Superior temporal gyrus (tissue), 1 donor: ENCODE measurements around the gene CDK14.
A peak's percentile ranks its signal among the peaks of the same experiment; 100 is the strongest.

ENCODE experiments used
- DNase-seq: peaks from one replicate; pipeline ENCODE4 v3.0.0-alpha.2; 2016; ENCODE audit errors: extremely low spot score

CDK14 gene

DNA sequence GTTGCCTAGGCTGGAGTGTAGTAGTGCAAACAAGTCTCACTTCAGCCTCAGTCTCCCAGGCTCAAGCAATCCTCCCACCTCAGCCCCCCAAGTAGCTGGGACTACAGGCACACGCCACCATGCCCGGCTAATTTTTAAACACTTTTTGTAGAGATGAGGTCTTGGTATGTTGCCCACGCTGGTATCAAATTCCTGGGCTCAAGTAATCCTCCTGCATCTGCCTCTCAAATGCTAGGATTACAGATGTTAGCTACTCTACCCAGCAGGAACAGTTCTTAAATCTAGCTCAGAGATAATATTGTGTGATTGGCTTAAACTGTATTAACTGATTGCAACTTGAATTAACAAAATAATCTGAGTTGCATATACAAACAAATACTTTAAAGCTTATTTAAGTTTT is 82.9 kb downstream of the CDK14 start:
- no peak for DNase-seq

DNA sequence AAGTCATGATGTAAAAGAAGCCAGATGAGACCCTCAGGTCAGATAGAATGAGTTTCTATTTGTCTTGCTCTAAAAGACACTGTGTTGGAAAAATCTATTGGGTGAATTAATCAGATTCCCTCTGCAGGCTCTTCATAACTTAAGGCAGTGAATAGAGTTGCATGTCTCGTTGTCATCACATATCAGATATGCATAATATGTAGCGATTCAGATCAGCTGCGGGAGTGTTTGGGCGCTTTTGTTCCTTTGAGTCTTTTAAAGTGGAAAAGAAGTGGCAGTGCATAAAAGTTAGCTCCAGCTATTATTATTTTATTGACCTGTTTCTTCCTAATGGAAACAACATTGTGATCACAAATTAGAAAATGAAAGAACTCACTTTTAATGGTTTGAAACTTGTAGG is 84.4 kb downstream of the CDK14 start:
- DNase-seq: no peak

DNA sequence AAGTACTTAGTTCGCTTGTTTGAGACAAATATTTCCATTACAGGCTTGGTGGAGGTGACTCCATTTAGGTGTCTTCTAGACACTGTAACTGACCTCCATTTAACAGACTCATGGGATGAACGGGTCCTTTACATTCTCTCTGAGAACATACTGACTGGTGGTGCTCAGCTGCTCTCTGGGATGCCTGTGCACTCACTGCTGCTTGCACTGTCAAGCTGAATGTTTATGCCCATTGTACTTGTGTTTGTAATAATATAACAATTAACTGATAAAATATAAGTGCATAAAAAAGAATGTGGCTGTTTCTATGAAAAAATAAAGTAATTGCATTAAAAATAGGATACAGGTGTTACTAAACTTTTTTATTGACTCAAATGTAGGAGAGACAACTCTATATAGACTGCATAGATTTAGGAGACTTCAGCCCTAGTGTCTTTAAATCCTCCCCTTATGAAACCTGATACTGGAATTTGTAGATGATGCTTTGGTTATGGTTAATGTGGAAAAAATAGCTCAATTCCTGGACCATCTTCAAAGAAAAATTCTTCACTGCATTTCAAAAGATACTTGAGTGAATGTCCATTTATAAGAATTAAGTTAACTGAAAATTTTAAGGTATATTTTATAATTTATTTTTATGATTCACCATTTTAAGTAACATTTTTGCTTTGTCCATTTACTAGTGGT is 85.4 kb downstream of the CDK14 start:
- DNase-seq: no peak

DNA sequence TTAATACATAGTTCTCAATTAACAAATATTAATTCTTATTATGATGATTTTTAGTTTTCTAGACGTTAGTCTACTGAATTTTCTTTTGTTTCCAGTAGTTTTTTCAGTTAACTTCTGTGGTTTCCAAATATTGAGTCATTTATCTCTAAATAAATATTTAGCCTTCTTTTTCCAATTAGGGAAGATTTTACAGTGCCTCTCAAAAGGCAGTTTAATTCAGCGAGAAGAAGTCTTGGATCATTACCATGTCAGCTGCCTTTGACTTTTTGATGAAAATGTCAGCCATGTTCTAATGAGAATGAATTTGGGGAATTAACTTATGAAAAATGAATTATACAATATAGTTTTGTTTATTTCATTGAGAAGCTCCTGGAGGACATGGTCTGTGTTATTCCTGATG is 90.0 kb downstream of the CDK14 start:
- no peak for DNase-seq

DNA sequence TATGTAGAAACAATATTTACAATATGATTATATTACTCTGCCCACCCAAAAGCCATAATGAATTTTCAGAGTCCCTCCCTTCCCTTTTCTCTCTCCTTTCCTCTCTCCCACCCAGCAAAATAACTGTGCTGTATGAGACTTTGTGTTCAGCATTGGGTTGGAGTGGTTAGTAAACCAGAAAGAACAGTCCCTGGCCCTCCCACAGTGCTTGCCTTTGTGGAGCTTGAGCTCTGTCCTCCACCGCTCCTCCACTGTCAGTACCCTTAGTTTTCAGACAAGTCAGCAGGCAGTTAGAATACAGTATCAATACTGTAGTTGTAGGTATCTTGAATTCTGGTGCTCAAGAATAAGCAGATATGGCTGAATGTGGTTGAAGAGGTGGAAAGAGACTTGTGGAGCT is 92.7 kb downstream of the CDK14 start:
- no peak for DNase-seq

DNA sequence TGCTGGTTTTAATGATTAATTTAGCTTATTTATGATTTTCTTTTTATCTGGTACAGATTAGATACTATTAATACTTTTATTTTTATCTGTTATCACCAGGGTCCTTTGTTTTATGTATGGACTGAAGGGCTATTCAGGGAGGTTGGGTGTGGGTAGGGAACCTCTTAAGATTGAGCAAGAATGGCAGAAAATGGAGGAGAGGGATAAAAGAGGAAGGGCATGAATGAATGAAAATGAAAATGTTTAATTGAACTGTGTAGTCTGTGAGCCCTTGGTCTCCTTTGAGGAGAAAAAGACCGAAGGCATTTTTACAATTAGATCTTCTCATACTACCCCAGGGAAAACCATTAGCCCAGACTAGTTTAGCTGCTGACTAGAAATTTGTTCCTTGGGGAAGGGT is 93.1 kb downstream of the CDK14 start:
- DNase-seq: no peak

DNA sequence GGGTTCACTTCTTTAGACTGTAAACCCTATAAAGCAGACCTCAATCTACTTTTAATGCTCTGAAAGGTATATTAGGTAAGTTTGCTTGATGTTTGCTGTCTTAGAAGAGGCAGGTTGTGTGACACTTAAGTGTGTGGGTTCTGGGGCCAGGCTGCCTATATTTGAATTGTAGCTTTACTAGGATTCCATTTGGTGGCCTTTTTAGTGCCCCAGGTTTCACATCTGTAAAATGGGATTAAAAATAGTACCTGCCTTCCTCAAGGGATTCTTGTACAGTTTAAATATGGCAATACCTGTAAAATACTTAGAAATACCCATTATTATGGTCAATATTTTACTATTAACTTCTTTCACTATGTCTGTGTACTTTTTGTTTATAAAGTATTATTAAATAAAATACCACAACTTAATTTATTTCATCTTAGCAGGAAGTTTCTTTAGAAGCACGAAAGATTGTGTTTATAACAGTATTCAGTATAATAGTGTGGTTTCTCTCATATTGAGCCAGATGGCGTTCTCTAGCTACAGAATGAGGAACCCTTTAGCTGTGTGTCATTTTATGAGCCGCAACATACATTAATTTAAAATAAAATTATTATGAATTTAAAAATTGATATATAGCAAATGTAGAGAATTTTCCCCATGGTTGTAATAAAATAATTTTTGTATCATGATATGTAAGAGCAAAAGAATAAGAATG is 94.2 kb downstream of the CDK14 start:
- DNase-seq: no peak

DNA sequence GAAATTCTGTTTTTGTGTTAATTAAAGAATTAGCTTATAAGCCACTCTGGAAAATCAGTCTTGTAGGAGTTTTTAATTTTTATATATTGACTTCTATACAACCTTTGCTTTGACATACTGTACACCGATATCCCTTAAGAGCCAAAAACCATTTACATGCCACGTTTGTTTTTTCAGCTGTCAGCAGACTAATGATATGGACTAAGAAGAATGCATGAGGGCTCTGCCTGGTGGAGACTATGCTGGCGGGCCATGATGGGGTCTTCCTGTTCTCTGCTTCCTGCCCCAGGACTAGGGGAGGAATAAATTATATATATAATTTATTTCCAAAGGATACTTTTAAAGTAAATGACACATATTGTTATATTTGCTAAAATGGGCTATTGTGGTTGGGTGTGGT is 96.3 kb downstream of the CDK14 start:
- DNase-seq: no peak

DNA sequence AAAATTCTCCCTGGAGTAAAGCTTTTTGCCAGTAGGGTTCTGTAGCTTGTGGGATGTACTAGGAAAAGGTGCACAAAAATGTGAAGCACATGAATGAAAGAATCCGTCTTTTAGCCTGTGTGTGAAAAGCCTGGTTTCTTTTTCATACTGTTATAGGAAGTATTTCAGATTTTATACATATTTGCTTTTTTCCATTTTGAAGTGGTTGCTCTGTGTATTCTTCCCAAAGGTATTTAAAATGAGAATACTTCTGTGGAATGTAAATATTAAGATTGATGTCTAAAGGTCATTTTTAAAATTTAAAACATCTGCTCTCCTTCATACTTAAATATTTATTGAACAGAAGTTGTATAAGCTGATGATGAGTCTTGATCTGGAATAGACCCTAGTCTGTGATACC is 96.8 kb downstream of the CDK14 start:
- no peak for DNase-seq

DNA sequence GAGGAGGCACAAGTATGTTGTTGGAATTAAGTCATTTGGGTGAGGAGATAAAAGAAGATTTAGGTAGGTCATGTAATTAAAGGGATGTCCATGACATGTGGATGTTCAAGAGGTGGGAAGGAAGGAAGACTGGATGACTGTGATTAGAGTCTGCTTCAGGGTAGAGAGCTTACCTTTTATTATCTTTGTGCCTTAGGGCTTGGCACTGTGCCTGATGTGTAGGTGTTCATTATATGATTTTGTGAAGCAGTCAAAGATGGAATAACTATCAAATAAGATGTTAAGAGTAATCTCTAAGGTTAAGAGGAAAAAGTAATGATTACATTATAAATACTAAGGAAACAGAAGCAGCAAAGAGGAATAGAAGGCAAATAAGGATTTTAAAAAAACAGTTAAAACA is 97.8 kb downstream of the CDK14 start:
- no peak for DNase-seq

DNA sequence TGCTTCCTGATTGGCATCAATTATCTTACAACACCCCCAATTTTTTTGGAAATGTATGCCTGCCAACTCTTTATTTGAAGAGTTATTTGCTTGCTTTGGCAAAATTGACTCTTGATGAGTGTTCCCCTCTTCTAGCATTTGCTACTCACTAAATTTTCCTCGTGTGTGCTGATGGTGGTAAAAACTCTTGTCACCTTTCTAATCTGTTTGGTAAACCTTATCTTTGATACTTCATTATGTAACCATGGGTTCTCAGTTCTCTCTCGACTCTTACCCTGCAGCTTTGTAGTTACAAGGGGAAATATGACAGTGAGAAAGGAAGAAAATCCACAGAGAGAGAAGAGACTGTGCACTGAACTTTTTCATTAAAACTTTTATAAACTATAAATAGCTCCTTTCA is 102.5 kb downstream of the CDK14 start:
- no peak for DNase-seq

DNA sequence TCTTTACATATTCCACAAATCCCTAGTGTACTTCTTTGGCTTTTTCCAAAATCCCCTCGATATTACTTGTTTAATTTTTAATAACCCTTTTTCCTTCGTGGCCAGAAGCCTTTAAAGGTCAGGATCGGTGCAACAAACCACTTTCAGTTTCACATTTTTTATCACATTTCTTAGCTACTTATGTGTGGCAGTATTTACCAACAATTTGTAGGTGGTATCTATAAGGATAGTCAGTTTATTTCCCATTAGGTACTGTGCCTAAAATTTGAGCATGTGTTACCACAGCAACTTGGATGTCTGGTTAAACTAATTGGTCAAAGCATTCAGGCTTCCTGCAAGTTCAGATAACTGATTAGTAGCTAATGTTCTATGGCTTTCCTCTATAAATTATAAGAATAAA is 104.9 kb downstream of the CDK14 start:
- DNase-seq: no peak

DNA sequence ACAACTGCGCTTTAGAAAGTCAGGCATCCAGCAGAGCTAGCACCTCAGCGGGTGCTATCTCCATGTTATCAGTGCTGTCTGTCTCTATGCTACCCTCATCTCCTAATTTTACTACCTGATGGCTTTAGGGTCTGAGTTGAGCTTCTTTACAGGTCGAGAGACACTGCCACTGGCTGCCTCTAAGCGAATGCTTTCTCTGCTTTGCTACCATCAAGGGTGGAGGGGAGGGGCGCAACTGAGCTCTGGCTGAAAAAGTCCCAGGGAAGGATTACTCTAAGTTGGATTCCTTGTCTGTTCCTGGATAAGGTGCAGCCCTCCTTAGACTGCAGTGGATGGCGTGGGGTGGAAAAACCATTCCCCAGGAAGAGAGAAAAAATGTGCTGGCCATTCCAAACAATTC is 105.7 kb downstream of the CDK14 start:
- no peak for DNase-seq

DNA sequence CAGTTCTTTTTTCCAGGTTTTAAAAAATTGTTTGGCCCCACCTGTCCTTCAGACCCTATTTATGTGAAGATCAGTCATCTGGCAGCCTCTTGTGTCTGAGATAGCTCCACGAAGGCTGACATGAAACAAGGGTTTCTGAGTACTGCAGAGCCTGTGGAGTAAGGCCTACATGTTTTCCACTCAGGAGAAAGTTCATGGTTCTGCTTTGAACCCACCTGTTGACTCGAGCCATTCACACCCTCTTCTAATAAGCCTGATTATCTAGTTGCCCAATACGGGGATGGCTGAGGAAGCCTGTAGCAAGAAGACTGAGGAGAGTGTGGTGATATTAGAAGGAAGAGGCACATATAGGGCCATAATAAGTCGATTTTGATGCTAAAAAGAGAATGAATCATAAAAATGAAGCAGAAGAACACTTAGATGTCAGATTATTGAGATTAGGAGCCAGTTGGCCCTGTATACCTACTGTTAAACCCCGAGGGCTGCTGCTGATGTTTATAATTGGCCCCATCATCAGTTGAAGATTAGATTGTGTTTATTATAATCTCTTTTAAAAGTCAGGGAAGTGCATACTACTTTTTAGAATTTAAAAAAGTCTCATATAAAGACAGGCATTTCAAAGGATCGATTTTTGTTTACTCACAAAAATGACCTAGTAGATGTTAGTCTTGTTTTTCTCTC is 109.4 kb downstream of the CDK14 start:
- no peak for DNase-seq

DNA sequence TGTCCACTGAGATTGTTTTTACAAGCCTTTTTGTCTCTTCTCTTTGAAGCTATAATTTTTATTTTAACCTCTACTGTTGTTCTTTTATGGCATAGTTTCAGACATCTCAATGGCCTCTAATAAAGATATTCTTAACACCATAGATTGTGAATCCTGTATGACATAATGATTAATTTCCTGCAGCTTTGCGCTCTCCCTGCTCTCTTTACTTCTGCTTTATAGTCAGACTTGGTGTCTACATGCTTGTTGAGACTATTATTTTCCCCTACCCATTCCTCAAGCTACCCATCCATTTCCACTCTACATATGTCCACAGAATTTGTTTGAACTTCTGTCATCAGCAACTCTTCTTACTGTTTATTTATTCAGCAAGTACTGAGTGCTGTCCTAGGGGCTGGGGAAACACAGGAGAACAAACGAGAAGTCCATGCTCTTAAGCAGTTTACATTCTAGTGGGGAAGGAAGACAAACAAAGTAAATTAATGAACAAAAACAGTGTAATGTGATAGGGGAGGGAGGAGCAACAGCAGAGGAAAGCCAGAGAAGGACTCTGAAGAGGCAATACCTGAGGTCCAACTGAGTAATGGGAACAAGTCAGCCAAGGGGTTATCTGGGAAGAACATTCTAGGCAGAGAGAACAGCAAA is 110.1 kb downstream of the CDK14 start:
- no peak for DNase-seq

DNA sequence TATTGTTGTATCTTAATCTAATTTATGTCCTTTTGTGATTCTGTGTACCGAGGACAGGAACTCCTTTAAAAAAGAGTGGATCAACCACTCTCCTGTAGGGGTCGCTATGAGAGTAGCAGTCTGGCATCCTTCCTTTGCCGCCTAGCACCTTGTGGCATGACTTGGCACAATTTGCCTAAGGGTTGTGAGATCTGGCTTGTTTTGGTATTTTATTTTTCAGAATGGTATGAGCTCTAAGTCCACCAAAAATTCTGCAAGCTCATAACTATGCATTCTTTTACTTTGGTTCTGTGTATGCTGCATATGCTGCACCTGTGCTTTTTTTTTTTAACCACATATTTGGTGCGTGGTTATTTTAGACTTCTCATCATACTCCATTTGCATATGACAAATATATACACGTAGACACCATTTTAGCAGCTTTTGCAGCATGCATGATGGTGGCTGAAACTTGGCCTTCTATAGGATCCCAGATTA is 112.8 kb downstream of the CDK14 start:
- DNase-seq: peak; percentile 79

DNA sequence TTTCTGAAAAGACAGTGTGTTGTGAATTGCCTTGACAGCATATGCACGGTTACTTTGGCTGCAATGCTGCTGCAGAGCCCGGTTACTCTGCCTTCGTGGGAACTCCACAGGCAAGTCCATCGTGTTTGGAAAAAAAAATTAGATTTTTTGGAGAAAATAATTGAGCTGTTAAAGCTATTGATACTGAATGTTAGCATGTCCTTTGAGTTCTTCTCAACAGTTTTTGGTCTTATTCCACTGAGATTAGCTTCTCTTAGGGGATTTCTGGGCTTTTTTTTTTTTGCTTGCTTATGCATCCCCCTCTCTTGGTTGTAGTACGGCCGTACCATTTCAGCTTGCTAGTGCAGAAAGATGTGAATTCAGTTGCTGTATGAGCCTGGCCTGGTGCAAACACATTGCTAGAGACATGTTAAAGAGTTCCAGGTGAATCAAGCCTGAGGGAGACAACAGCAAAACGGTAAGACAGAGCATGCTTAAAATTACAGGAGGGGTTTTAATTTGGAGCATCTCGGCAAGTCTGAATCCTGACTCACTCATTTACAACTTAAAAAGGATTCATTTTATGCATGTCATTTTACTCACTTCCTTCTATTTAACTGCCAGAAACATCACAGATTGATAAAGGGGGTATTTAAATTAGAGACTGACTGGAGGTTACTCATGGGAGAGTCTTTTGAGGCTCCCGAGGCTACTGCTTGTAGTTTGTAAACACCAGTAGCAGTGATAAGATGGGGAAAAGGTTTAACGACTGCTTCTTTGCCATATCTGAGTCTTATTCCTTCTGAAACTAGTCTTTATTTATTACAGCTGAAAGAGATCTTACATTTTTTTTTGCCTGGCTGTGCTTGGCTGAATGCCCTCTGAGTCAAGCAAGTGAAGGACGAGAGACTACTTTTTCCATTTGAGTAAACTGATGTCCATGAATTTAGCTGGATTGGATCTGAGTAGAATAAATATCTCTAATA is 113.7 kb downstream of the CDK14 start:
- peak; percentile 68 for DNase-seq

DNA sequence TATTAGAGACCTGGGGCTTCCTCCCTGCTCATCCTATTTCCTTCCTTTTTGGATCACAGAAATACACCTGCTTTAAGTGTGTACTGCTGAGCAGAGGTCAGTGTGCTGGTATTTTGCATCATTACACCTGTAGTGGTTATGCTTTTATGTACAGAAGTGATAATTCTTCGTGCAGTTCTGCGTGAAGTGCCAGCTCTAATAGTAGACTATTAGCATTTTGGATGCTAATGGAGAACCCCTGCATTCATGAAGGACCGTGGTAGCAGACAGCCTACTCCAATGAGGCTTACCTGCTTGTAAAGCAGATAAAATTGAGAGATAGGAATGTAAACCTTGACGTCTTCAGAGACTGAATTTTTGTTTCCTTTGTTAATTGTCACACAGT is 114.3 kb downstream of the CDK14 start:
- no peak for DNase-seq

DNA sequence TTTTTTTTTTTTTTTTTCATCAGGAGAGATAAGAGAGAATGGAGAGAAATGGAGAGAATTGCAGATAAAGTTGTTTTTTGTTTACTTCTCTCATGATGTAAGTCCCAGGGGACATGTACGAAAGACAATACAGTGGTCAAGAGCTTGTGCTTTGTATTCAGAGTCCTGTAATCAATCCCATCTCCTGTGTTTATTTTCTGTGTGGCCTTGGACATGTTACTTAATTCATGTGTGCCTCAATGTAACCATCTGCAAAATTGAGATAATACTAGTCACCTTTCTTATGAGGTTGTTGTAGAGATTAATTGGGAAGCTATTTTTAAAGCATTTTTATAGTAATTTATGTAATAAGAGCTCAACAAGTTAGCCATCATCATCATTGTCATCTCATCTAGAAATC is 117.5 kb downstream of the CDK14 start:
- DNase-seq: peak; percentile 22

DNA sequence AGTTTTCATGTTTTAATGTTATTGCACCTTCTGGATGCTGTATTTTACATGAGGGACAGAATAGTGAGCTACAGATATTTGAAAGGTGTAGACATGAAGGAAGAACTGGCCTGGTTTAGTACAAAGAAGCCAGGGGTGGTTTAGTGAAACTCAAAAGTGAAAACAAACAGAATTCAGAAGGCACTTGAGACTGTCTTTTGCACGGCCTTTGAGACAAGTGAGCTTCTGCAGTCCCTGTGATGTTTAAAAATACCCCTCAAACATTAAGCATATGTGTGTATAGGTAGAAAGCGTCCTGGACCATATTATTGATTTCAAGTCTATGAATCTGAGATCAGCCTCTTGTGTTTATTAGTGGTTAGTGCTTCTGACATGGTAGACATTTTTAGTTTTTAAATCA is 118.9 kb downstream of the CDK14 start:
- DNase-seq: peak; percentile 42

DNA sequence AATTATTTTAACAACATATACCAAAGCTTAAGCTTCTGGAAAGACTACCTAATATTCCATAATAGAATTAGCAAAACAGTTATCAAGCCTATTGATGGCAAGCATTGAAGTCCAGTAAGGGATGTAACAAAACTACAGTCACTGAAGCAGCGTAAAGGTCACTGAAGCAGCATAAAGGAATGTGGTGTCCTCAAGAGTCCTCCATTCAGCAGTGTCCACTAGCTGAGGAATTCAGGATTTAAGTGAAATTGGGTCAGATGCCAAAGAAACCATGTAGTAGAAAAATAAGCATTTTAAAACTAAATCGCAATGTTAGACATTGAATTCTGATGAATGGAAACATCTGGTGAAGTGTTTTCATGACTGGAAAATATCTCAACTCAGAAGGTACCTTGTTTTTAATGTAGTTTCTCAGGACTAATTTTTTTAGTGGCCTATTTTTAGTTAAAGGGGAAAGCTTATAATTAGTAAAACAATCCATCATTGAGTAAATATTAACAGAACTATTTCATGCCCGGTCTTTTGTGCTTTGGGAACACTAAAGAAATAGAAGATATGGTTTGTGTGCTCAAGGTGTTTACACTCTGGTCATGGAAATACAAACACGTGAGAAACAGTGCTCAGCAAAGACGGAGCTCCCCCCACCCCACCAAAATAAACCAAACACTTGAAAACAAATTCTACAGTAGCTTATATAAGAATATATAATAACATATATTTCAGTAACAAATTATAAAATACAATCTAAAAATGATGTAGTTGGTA is 121.4 kb downstream of the CDK14 start:
- DNase-seq: no peak
